Lung microvascular endothelial cell (primary cell): Measurements from ENCODE around the gene MAGI1. TPM values are rescaled to one million over a fixed set of nuclear protein-coding genes. Genes with fewer than 3 reads are reported as not detected.
A peak's percentile ranks its signal among the peaks of the same experiment; 100 is the strongest.

Experiments
- DNase-seq, 2 donors: peaks; one replicate each; pipeline versions ENCODE4 v3.0.0 to v3.0.0-alpha.2; 2010; ENCODE audit warnings: low read depth in 2 of 2
- total RNA-seq: library from RNA; depleted of rRNA; stranded (reverse); fragments of >200 nt; gene quantifications from 2 replicates; pipeline ENCODE4 v1.2.1, GENCODE V29; 2014

Gene MAGI1
- total RNA-seq, 1 donor from 2014 or later: 76.4 TPM

DNA sequence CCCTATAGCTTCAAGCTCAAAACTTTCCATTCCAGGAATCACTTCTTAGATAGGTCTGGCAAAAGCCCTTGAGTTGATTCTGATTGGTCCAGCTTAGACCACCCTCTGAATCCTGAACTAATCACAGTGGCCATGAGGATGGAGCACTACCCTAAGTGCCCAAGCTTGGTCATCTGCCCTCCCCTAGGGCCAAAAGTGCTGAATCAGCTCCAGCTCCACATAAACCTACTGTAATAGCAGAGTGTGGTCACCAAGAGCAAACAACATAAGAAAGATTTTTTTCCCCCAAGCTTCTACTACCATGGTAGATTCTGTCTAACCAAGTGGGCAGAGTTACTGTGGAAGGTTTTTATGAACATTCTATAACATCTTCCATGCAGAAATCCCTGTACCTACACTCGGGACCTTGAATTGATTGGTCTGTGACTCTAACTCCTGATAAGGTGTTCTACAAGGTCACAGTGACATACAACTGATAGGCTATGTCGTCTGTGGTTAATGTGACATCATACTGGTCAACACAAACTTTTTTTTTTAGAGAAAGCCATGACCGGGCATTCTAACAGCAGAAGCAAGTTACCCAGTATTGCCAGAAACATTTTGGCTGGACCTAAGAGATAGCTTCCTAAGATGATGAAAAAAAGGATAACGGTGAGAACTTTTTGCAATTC lies 320.9 kb downstream of the MAGI1 start:
- DNase-seq: no peak

DNA sequence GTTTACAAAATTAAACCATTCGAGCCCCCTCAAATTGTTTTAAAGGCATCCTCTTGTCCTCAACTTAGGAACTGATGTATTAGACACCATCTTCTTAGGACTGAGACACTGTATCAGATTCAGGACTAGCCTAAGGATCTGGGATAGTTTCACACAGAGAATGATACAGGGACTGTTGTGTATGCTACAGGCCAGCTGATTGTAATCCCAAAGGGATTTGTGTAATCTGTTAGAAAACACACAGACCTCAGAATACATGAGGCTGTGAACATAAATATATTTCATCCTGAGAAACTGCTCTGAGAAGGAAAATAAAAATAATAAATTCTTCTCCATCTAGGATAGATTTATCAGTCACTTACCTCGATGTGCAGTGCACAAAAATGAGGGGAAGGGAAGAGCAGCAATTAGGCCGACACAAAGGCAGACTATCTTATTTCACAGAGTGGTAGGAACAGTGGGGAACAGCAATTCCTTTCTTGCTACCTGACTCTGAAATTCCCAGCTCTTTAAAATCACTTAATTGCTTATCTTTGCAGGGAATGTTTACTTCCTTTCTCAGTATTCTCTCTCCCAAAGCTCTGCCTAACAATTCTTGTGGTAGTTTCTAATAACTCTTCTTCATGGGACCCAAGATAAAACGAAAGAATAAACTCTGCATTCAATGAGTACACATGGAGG lies 322.5 kb downstream of the MAGI1 start:
- DNase-seq: no peak

DNA sequence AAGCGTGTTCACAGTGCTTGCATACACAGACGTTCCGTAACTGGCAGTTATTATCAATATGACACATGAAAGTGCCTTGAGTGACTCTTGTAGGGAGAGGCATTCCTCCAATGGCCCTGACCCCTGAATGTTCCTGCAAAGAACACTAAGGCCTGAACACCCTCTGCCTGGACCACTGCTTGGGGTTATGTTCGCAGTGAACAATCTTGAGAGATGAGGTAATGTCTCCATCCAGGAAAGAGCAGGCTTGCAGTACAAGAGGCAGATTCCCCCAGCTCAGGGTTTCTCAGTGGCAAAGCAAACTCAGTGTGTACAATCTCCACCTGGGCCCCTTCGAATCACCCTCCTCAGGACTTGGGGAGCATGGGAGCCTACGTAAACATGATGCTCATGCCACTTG lies 324.6 kb downstream of the MAGI1 start:
- DNase-seq: no peak

DNA sequence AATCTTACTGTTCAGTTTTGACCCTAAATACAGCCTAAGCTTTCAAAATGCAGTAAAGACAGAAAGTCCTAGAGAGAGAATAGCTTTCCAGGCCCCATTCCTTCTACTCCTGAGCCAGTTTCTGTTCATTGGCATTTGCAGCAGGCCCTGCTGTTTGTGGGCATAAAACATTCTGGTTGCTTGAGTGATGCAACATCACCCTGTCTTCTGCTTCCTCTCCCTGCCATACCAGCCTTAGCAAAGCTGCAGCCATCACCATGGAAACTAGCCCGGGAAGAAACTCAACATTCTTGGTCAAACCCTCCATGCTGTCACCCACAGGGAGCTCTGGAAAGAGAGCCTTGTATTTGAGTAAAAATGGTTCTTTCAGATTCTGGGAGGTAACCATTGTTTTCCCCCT lies 325.7 kb downstream of the MAGI1 start:
- DNase-seq: no peak

DNA sequence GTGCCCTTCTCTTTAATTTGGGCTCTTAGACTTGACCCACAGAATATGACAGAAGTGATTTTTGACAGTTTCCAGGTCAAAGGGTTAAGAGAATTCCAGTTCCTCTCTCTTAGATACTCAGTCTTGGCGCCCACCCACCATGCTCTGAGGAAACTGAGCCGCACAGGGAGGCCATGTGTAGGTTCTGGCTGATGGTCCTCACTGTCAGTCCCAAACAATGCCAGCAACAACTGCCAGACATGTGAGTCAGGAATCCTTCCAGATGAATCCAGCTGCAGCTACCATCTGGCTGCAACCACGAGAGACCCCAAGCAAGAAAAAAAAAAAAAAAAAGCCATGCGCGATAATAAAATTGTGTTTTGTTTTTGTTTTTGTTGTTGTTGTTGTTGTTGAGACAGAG lies 326.6 kb downstream of the MAGI1 start:
- no peak for DNase-seq

DNA sequence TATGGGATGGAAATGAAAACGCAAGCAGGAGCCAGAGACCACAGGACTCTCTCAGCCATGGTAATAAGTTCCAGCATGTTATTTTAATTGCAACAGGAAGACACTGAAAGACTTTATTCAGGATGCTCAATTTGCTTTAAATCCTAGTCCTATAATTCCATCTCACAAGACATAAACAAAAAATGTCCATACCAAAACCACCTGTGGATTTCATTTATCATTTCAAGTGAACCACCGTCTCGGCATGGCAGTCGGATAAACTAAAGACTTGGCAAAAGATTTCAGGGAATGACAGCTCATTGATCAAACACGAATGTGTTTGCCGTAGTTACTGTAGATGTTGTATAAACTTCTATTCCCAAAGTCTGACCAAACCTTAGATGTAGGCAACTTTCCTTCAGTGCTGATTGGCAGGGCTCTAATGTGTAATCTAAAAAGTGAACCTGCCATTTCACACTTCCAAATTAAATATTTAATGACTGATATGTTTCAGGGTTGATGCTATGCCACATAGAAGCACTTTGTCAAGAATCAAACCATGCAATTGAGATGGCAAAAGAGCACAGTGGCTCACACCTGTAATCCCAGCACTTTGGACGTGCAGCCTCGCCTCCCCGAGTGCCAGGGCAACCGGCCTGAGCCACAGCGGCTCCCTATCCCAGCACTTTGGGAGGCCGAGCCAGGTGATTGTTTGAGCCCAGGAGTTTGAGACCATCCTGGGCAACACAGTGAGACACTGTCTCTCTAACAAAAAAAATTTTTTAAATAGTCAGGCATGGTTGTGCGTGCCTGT lies 331.7 kb downstream of the MAGI1 start:
- DNase-seq: no peak

DNA sequence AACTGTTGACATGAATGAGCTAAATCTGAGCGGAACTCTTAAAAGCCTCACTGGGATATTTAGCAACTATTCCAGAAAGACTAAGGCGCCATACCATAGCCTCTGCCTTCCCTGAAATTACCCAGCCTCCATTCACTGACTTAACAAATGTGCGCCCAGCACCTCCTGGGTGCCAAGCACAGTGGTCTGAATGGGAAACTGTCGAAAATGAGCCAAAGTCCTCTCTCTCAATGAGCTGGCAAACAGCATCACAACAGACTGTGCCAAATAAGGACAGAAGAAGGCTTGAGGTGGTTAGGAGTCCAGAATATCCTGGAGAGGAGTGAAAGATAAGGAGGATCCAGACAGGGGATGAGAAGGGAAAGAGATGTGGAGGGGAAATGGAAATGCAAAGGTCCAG lies 332.4 kb downstream of the MAGI1 start:
- DNase-seq: no peak

DNA sequence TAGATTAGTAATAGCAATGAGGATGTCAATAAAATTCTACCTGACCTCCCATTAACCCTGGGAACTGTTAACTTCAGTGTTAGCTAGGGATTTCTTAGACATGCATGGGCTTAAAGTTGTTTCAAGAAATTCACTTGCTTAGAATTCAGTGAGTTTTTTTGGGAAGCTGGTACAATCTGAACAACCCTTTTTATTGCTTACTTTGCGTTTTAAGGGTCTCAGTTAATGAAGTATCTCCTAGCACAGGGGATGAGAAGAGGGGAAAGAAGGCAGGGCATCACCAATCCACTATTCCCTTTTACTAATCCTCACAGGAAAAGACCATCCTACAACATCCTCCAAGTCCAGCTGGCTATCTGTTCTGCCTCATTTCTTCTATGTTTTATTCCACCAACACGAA lies 334.9 kb downstream of the MAGI1 start:
- no peak for DNase-seq

DNA sequence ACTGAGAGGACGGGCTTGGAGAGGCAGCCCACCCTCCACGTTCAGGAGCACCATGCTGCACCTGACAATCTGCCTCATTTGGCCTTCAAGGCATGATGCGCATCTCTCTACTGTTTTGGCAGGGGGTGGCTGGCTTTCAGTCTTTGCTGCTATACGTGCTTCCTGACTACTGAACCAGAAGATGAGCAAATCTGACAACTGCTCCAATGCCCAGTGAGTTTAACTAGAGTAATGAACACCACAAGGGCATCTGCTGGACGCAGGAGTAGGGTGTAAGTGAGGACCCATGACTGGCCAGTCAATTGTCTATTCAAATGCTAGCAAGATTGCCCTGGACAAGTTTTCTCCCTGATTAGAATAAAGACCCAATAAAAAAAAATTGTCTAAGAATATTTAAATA lies 335.7 kb downstream of the MAGI1 start:
- no peak for DNase-seq

DNA sequence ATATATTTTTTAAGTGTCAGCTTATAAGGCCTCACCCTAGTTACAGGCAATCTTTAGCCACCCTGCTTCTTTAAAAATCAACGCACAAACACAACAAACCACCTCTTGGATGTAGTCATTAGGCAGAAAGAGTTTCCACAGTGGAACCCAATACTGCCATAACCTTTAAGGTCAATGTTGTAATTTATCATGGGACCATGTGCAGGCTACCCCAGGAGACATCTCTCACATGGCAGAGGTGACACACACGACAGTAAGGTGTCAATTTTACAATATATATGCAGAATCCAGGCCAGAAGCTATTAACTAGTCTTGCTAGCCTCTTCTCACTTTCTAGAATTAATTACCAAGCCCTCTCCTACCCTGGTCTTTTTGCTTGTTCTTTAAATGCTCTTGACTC lies 336.5 kb downstream of the MAGI1 start:
- DNase-seq: no peak

DNA sequence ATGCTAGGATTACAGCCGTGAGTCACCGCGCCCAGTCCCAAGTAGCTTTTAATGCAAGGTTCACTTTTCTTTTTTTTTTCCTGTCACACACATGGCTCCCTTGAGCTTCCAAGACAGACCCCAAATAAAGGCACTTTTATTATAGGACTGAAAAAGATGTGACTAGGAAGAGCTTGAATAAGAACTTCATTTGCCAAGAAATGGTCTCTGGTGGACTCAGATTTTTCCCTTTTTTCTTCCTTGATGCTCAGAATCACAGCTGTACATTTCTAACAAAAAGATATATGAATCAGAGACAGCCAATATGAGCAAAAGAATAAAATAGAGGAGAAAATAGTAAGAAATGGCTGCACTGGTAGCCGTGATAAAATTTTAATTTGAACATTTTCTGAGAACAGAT lies 337.2 kb downstream of the MAGI1 start:
- no peak for DNase-seq

DNA sequence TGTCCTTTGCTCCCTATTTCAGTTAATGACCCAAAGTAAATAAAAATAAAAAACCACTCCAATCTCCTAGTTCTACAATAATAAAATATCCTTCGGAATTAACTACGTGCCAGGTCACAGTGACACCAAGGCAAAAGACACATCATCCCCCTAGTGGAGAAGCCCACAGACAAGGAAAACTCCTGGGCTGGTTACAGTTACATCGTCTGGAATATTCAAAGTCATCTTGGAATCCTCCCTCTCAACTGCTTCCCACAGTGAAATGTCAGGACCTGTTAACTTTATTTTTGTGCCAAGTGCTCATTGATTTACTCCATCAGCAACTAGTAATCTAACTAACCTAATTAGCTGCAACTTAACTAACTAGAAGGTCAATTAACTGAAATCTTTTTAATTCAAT lies 349.3 kb downstream of the MAGI1 start:
- no peak for DNase-seq

DNA sequence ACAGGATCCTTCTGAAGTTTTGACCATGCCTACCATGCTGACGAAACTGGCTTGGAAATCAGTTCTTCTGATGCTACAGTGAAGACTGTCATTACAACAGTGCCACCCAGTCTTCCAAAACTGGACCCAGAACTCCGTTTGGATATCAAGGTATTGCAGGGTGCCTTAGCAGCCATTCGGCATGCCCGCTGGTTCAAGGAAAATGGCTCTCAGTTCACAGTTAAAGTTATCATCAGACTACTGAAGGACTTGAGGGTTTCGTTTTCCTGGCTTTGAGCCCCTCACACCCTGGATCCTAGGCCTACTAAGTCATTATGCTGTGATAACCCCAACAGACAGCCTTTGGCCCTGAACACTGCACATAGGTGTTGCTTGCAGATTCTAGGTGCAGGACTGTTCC lies 351.0 kb downstream of the MAGI1 start:
- no peak for DNase-seq

DNA sequence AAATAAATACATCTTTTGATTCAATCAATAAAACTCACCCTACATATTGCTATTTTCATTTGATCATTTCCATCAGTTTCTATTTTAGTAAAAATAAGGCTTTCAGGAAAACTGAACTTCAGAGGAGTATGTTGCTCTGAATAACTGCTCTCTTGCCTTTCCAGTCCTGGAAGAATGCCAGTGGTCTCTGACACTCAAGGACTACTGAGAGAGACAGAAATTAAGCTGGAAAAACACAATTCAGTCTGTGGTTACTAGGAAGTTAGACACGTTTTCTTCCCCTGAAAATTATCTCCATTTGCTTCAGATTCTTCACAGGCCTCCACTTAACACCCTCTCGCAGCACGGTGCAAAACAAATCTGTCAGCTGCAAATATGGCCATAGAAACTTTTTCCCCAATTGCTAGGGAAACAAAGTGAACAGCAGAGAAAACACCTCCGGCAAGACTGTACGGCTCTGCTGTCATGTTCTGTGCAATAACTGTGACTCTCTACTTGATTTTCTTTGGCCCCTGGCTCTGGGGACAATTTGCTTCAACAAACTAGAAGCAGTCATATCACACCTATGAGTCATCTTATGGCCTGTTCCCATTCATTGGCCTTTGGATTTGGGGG lies 353.0 kb downstream of the MAGI1 start:
- no peak for DNase-seq

DNA sequence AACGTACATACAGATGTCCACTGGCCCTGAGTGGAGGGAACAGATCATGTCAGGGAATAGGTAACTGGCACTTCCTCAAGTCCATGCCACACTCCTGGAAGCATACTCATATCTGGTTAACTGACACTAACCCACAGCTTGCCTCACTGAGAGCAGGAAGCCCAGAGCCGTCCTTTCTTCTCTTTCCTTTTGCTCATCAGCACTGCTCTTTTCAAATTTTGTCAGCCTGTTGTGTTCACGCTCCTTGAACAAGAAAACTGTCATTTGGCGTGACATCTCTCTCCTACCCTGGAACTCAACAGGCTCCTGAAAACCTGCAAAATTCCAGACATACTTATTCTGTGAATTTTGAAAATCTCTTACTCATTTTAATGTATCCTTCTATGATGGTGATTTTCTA lies 360.2 kb downstream of the MAGI1 start:
- no peak for DNase-seq

DNA sequence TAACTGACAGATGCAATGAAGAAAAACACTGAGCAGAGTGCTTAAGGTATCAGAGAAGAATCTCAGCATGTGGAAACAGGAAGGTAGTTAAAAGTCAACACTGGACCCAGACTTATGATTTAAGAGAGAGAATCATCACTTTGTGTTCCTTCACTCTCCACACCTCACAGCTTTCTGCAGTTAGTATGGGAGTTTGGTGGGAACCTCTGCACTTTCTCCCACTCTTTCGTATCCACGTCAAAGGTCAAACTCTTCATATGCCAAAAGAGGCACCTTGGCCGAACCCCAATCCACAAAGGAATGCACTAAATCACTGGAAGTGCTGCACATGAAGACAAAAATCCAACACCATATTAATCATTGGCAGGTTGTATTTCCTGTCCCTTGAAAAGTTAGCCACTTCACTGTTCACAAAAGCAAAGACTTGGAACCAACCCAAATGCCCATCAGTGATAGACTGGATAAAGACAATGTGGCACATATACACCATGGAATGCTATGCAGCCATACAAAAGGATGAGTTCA lies 361.2 kb downstream of the MAGI1 start:
- no peak for DNase-seq

DNA sequence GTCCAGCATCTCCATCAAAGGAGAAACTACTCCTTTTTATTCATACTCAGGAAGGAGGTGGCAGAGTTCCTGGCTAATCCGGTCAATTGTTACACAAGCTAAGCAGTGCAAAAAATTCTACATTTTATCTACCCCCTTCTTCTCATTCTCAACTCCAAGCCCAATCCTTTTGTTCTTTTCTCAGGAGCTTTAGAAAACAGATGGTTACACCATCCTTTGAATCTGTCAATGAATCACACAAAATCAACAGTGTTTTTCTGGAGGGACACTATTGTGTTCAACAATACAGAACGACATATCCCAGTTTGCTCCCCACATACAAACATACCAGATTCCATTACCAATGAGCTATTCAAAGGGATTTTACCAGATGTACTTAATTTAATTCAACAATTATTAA lies 362.1 kb downstream of the MAGI1 start:
- DNase-seq: no peak

DNA sequence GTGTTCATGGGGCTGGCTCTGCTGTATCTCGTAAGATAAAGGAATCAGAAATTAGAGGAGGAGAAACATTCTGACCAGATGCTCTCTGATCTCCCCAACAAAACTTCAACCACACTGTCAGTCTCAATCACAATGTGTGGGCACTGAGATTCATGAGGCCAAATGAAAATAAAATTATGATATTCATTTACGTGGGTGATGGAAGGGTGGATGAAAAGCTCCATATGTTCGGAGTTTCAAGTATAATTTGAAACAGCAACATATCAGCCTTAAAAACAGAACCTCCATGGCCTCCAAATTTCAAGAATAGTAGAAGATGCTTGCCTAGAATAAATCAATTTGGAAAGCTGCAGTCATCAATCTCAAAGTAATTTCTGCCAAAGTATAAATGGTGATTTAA lies 363.7 kb downstream of the MAGI1 start:
- no peak for DNase-seq

DNA sequence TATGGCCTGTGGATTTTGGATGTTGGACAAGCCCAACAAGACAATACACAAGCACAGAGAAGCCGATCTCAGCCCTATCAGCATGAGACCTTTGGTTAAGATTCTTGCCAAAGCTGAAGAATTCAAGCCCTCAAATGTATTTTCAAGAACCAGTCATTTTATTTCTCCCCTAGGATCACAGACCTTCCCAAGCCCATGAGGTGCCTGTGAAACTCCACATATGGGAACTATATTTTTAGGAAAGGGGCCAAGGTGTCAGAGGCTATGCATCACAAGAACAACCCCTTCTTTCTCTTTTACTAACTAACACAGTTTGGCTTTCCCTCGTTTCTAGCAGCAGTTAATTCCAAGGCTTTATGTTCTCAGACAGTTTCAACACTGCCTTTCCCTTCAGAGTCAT lies 364.5 kb downstream of the MAGI1 start:
- no peak for DNase-seq

DNA sequence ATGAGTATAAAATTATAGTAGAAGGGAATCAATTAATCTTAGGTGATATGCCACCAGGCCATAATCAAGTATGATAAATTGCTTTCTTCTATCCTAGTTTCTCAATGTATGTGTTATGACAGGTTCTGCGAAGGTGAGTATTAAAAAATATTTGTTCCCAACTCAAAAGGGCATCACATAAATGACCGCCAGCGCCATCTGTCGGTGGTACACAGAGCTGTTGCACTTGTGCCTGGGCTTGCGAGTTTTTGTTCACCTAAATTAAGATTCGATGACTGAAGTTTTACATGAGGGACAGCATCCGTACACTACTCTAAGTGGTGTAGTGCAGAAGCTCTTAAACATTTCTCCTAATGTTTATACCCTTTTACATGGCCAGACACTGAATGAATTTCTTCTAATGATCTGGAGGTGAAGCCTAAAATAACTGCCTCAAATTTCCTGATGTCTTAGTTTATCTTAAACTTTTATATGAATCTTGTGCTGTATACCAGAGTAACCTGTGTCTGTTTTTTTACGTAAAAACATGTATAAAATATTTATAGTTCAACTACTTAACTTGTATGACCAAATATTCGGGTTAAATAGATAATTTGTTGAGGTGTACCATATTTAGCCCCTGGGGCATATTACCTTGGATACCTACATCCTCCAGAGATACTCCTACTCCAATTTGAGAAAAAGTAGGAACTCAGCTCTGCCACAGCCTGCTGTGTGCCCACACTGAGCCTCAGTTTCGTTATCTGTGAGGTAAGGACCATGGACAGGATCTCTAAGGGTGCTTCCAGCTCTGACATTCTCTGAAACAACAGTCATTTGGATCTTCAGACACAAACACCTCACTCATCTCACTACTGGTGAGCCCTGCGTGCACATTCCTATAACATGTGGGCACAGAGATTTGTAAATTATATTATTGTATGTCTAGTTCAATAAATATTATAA lies 365.6 kb downstream of the MAGI1 start:
- DNase-seq: peak; percentile 63 to 76

DNA sequence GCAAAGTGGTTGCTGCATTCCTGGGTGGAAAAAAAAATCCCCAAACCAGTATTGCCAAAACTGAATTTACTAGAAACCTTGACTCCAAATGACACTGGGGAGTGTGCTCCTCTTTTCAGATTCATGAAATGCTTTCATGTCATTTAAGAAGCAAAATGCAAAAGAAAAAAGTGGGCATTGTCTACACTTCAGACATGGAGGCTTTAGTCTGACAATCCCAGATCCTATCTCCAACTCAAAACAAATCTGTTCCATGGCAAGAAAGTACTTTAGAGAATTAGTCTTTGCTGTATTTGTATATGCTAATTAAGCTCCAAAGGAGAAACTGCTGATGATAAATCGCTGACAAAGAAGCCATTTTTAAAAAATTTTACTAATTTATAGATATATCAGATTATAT lies 366.7 kb downstream of the MAGI1 start:
- DNase-seq: no peak
